Measurements from ENCODE around the gene CPHXL2. TPM values are rescaled to one million over a fixed set of nuclear protein-coding genes. Genes with fewer than 3 reads are reported as not detected.

CPHXL2 gene
- total and polyA plus RNA-seq, 11 donors = not detected

DNA sequence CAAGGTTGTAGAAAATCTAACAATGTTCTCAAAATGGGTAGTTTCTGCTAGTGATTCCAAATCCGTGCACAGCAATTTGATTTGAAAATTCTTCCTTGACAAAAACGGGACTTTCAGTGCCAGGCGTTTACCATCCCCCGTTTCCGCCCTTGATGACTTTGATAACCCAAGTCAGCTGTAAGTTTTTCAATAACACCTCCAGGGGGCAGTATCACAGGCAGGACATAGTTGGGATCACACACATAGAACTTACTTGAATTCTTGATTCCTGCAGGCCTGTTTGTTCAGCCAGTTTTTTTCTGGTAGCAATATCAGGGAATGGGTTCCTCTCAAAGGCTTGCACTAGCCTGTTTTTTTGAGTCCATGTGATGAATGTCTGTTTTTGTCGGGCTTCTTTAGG lies 18.9 kb upstream of the CPHXL2 start:
- DNase-seq (no peak), ATAC-seq (no peak)
- no peaks in the 10 kb centered on the region for H3K9me3 ChIP-seq
- 82 to 87% (median 85%) methylated on average over 6 of the region's 6 CpGs for WGBS, 4 donors
- no peaks in the 10 kb centered on the region for H3K27me3 ChIP-seq
- intact Hi-C loops (cut with DNase I) = no loop called here
- no peaks in the 10 kb centered on the region for H3K4me1 ChIP-seq
- H3K4me3 ChIP-seq = no peak overlapping the region
- no peak overlapping the region for H3K27ac ChIP-seq
- no peak for TF ChIP-seq POLR2A (IDR thresholded peaks at IDR 0.05)
- TF ChIP-seq, protein P1, sequence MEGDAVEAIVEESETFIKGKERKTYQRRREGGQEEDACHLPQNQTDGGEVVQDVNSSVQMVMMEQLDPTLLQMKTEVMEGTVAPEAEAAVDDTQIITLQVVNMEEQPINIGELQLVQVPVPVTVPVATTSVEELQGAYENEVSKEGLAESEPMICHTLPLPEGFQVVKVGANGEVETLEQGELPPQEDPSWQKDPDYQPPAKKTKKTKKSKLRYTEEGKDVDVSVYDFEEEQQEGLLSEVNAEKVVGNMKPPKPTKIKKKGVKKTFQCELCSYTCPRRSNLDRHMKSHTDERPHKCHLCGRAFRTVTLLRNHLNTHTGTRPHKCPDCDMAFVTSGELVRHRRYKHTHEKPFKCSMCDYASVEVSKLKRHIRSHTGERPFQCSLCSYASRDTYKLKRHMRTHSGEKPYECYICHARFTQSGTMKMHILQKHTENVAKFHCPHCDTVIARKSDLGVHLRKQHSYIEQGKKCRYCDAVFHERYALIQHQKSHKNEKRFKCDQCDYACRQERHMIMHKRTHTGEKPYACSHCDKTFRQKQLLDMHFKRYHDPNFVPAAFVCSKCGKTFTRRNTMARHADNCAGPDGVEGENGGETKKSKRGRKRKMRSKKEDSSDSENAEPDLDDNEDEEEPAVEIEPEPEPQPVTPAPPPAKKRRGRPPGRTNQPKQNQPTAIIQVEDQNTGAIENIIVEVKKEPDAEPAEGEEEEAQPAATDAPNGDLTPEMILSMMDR (IDR thresholded peaks at IDR 0.05) = peak in 5 of 12 donors; percentile 3 to 17 (median 7)
- no peaks in the 10 kb centered on the region for H3K36me3 ChIP-seq

DNA sequence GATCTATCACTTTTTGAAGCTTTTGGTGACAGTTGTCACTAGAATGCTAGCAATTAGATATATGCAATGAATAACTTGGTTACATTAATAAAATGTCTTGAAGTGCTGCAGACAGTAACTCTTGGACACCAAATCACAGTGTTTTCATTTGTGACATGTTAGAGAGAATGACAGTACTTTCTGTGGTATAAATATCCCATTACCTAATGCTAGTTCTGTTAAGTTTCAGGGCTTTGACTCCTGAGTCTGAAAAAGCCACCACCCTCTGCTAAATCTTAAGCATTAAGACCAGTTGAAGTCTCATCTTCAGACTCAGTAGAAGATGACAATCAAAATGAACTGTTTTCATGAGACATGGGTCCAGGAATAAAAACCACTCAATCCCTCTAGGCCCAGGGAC lies 10.6 kb upstream of the CPHXL2 start:
- H3K27ac ChIP-seq = no peak overlapping the region
- TF ChIP-seq POLR2A (IDR thresholded peaks at IDR 0.05) = no peak
- TF ChIP-seq, protein P1 (IDR thresholded peaks at IDR 0.05) = no peak
- H3K4me1 ChIP-seq = peaks cover 0 to 15% (median 0%) of the 10 kb centered on the region in 12 donors
- DNase-seq (no peak), ATAC-seq (peak in 2 of 4 donors; percentile 50 to 52)
- no peaks in the 10 kb centered on the region for H3K27me3 ChIP-seq
- intact Hi-C loops (cut with DNase I) = no loop called here
- no peaks in the 10 kb centered on the region for H3K9me3 ChIP-seq
- H3K36me3 ChIP-seq = no peaks in the 10 kb centered on the region
- no peak overlapping the region for H3K4me3 ChIP-seq

DNA sequence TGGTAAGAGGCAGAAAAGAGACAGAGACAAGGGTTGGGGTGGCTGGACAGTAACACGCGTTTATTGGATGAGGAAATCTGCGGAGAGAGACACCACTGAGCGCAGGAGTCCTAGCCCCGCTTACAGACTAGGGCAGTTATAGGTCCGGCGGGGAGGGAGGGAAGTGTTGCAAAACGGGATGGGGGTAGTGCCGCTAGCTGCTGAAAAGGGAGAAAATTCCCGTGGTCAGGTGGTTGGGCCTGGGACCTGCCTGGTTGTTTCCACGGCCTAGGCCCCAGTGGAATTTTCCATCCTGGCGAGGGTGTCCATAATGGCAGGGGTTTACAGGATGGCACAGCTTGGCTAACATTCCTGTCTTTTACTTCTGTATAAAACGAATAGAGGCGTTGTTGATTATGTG lies 5.5 kb upstream of the CPHXL2 start:
- Histone ChIP-seq H3K4me3 (no peak overlapping the region), H3K27me3 (no peaks in the 10 kb centered on the region), H3K27ac (no peak overlapping the region), H3K9me3 (no peaks in the 10 kb centered on the region), H3K36me3 (no peaks in the 10 kb centered on the region), H3K4me1 (peaks cover 0 to 15% (median 0%) of the 10 kb centered on the region in 12 donors)
- ATAC-seq = no peak
- TF ChIP-seq POLR2A (IDR thresholded peaks at IDR 0.05) = no peak
- TF ChIP-seq, protein P1 (IDR thresholded peaks at IDR 0.05) = no peak
- WGBS, 4 donors = 87 to 94% (median 91%) methylated on average over 14 of the region's 14 CpGs
- intact Hi-C loops (cut with DNase I) = no loop called here
- DNase-seq = no peak

DNA sequence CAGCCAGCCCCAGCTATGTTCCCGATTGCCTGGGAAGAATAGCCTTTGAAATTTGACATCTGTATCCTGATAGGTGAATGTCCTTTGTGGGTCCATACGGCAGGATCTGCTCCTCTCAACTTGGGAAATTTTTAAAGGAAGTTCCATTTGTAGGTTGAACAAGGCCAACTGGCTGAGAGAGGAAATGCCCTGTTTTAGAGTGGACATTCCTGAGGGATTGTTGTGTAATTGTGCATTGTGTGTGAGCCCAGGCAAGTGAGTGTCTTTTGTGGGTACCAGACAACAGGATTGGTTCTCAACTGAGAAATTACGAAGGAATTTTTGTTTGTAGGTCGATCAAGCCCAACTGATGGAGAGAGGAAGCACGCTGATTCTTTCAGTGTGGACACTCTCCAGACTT lies 2.6 kb upstream of the CPHXL2 start:
- peak overlapping the region in 4 of 12 donors; percentile 4 to 37 (median 28) for H3K27ac ChIP-seq
- no peaks in the 10 kb centered on the region for H3K9me3 ChIP-seq
- WGBS, 4 donors = 67 to 76% (median 70%) methylated on average over 5 of the region's 5 CpGs
- no peak overlapping the region for H3K4me3 ChIP-seq
- intact Hi-C loops (cut with DNase I) = no loop called here
- ATAC-seq (peak in 1 of 4 donors; percentile 11), DNase-seq (no peak)
- TF ChIP-seq POLR2A (IDR thresholded peaks at IDR 0.05) = no peak
- TF ChIP-seq, protein P1 (IDR thresholded peaks at IDR 0.05) = no peak
- no peaks in the 10 kb centered on the region for H3K36me3 ChIP-seq
- H3K27me3 ChIP-seq = no peaks in the 10 kb centered on the region
- H3K4me1 ChIP-seq = peaks cover 0 to 11% (median 0%) of the 10 kb centered on the region in 12 donors
